PC-3 (cell line): ENCODE results near the gene NLGN1. TPM values are rescaled to one million over a fixed set of nuclear protein-coding genes. Genes with fewer than 3 reads are reported as not detected.

Experiments used
- ATAC-seq: fragments of 200-7000 bp; cut with Tn5 transposase; 2 replicates; pipeline ENCODE4 v1.9.1; 2020; ENCODE audit warnings: mild to moderate bottlenecking, moderate library complexity
- BruUV-seq: library from RNA; stranded (reverse); fragments of 400-500 nt; replicated peaks from 2 replicates; lab custom pipeline; 2021; lab: Mats Ljungman, UMichigan
- CTCF ChIA-PET: fragments of 300-600 bp; sonication (Branson Sonifier 250); formaldehyde crosslinking; loops from one replicate; lab custom pipeline; 2022; ENCODE audit warnings: antibody characterized with exemption; lab: Charles Lee
- POLR2A ChIA-PET: fragments of 300-600 bp; sonication (Branson Sonifier 250); formaldehyde crosslinking; loops from one replicate; lab custom pipeline; 2022; ENCODE audit warnings: antibody characterized with exemption; ENCODE audit not compliant: unreplicated experiment; lab: Charles Lee
- DNase-seq: peaks from one replicate; pipeline ENCODE4 v3.0.0-alpha.2; 2015
- H2AFZ ChIP-seq: fragments of 300-600 bp; sonication (generic); 2 replicates; pipeline ENCODE4 v1.6.0; 2016; ENCODE audit warnings: antibody characterized with exemption, low read length
- H3F3A ChIP-seq: fragments of 300-600 bp; sonication (generic); one replicate; pipeline ENCODE4 v1.6.0; 2017; ENCODE audit warnings: antibody characterized with exemption, low read length, control low read depth, mild to moderate bottlenecking; ENCODE audit not compliant: unreplicated experiment
- H3K27ac ChIP-seq: fragments of 300-600 bp; sonication (generic); 2 replicates; pipeline ENCODE4 v1.5.1; 2016; ENCODE audit warnings: mild to moderate bottlenecking, low read length
- H3K27me3 ChIP-seq: fragments of 300-600 bp; sonication (generic); 2 replicates; pipeline ENCODE4 v1.6.1; 2016; ENCODE audit warnings: low read length, mixed read lengths
- H3K36me3 ChIP-seq: fragments of 300-600 bp; sonication (generic); 2 replicates; pipeline ENCODE4 v1.6.1; 2016; ENCODE audit warnings: low read depth, mixed run types, low read length, mixed read lengths
- H3K4me1 ChIP-seq: fragments of 300-600 bp; sonication (generic); 2 replicates; pipeline ENCODE4 v1.5.1; 2016; ENCODE audit warnings: low read length; ENCODE audit not compliant: insufficient read depth
- H3K4me2 ChIP-seq: fragments of 300-600 bp; sonication (generic); 2 replicates; pipeline ENCODE4 v1.6.0; 2016; ENCODE audit warnings: low read length
- H3K4me3 ChIP-seq: fragments of 300-600 bp; sonication (generic); 2 replicates; pipeline ENCODE4 v1.5.1; 2016; ENCODE audit warnings: mild to moderate bottlenecking, low read length, mixed read lengths
- H3K79me2 ChIP-seq: fragments of 300-600 bp; sonication (generic); 2 replicates; pipeline ENCODE4 v1.6.1; 2017; ENCODE audit warnings: low read length, mixed read lengths
- H3K9ac ChIP-seq: fragments of 300-600 bp; sonication (generic); 2 replicates; pipeline ENCODE4 v1.6.0; 2016; ENCODE audit warnings: mild to moderate bottlenecking, low read length
- H3K9me2 ChIP-seq: fragments of 300-600 bp; sonication (generic); replicated peaks from 2 replicates; pipeline ENCODE4 v1.6.1; 2016; ENCODE audit warnings: mixed run types, low read length, mixed read lengths
- H3K9me3 ChIP-seq: fragments of 300-600 bp; sonication (generic); 2 replicates; pipeline ENCODE4 v1.6.1; 2016; ENCODE audit warnings: low read length, mixed read lengths
- H4K20me1 ChIP-seq: fragments of 300-600 bp; sonication (generic); 2 replicates; pipeline ENCODE4 v1.6.1; 2016; ENCODE audit warnings: low read length, mixed read lengths
- EZH2 ChIP-seq: fragments of 300-600 bp; sonication (generic); IDR thresholded peaks from one replicate; pipeline ENCODE4 v1.6.1; 2017; ENCODE audit warnings: antibody characterized with exemption, mild to moderate bottlenecking, low read length; ENCODE audit not compliant: unreplicated experiment
- EZH2phosphoT487 ChIP-seq: fragments of 300-600 bp; sonication (generic); IDR thresholded peaks from 2 replicates; pipeline ENCODE4 v1.6.1; 2018; ENCODE audit warnings: mild to moderate bottlenecking, antibody characterized with exemption, low read length, borderline replicate concordance
- intact Hi-C: fragments of 100-400 bp; cut with micrococcal nuclease; formaldehyde crosslinking; loops from 2 replicates; pipeline ENCODE4 v1.9.0; 2023
- total RNA-seq: library from RNA; depleted of rRNA; stranded (reverse); fragments of >200 nt; gene quantifications from 2 replicates; pipeline ENCODE4 v1.2.3, GENCODE V29; 2014
- TF ChIP-seq, protein P1 (sequence below): fragments of 300-600 bp; sonication (generic); conservative IDR thresholded peaks from 2 replicates; pipeline ENCODE4 v1.5.1; 2017; ENCODE audit warnings: antibody characterized with exemption, low read depth, mild to moderate bottlenecking, low read length

NLGN1 gene
- total RNA-seq, 1 experiment from 2014 or later: 0.77 TPM

DNA sequence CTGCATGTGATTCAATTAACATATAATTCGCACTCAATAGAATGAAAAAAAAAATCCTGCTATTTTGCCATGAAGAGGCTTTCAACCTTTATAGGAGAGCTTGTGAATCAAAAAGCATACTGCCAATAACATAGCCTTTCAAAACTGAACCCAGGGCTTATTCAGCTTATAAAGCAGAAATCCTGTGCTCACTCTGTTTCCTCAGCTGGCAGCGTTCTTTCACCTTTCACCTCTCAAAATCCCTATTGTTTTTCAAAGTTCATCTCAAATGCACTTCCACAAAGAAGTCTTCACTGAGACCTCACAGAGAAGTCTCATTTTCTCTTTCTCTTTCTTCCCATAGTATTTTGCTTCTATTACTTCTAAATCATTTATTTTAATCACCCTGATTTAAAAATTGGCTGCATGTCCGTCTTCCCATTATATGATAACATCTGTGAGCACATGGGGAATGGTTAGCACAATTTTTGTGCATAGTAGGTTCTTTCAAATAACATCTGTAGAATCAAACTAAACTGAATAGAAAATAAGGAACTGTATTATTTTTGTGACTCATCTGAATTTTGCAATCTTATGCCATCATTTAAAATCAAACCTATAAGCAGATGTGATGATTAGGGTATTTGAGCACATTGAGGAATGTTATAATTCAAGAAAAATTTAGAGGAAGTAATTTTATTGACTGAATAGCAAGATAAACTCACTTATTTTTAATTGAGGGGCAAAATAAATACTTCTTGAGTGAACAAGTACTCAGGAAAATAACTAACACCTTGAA, 373.4 kb downstream of the NLGN1 start:
- H3F3A ChIP-seq: no peaks in the 10 kb centered on the region
- no peaks in the 10 kb centered on the region for H4K20me1 ChIP-seq
- no peak overlapping the region for H3K27ac ChIP-seq
- DNase-seq (no peak), ATAC-seq (no peak)
- BruUV-seq: no TSS peak
- H3K79me2 ChIP-seq: no peaks in the 10 kb centered on the region
- no peaks in the 10 kb centered on the region for H3K36me3 ChIP-seq
- H3K4me3 ChIP-seq: no peak overlapping the region
- no peak overlapping the region for H3K4me2 ChIP-seq
- intact Hi-C loops: no loop called here
- ChIA-PET CTCF (no interaction called here), POLR2A (no interaction called here)
- H3K27me3 ChIP-seq: peaks cover 5% of the 10 kb centered on the region; the same call in 1 of the 2 replicates
- no peak overlapping the region for H3K9ac ChIP-seq
- no peaks in the 10 kb centered on the region for H3K9me2 ChIP-seq
- H3K4me1 ChIP-seq: no peaks in the 10 kb centered on the region
- no peaks in the 10 kb centered on the region for H3K9me3 ChIP-seq
- no peak for TF ChIP-seq EZH2
- TF ChIP-seq, protein P1, sequence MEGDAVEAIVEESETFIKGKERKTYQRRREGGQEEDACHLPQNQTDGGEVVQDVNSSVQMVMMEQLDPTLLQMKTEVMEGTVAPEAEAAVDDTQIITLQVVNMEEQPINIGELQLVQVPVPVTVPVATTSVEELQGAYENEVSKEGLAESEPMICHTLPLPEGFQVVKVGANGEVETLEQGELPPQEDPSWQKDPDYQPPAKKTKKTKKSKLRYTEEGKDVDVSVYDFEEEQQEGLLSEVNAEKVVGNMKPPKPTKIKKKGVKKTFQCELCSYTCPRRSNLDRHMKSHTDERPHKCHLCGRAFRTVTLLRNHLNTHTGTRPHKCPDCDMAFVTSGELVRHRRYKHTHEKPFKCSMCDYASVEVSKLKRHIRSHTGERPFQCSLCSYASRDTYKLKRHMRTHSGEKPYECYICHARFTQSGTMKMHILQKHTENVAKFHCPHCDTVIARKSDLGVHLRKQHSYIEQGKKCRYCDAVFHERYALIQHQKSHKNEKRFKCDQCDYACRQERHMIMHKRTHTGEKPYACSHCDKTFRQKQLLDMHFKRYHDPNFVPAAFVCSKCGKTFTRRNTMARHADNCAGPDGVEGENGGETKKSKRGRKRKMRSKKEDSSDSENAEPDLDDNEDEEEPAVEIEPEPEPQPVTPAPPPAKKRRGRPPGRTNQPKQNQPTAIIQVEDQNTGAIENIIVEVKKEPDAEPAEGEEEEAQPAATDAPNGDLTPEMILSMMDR: no peak
- no peak for TF ChIP-seq EZH2phosphoT487
- H2AFZ ChIP-seq: no peak overlapping the region

DNA sequence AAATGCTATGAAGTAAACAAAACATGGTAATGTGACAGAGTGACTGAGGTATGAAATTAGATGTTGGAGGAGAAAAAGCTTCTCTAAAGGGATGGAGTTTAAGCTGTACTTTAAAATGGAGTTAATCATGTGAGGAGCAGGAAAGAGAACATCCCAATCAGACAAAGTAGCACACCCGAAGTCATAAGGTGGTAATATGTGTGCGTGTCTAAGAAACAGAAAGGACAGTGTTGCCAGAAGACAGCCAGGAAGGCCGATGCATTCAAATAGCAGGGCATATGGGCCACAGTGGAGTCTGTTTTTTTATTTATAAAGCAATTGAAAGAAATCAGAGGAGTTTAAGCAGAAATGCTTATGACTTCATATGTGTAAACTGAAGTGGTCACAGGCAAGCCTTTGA, 376.3 kb downstream of the NLGN1 start:
- TF ChIP-seq EZH2 (no peak), EZH2phosphoT487 (no peak)
- TF ChIP-seq, protein P1: no peak
- no peak overlapping the region for H2AFZ ChIP-seq
- H3K9ac ChIP-seq: no peak overlapping the region
- no TSS peak for BruUV-seq
- no peak overlapping the region for H3K27ac ChIP-seq
- no peaks in the 10 kb centered on the region for H3K9me3 ChIP-seq
- intact Hi-C loops: no loop called here
- no peaks in the 10 kb centered on the region for H3K79me2 ChIP-seq
- no peak for DNase-seq
- no peaks in the 10 kb centered on the region for H3K36me3 ChIP-seq
- no peak overlapping the region for H3K4me3 ChIP-seq
- H3F3A ChIP-seq: no peaks in the 10 kb centered on the region
- no peak overlapping the region for H3K4me2 ChIP-seq
- H4K20me1 ChIP-seq: no peaks in the 10 kb centered on the region
- H3K9me2 ChIP-seq: no peaks in the 10 kb centered on the region
- ChIA-PET CTCF (no interaction called here), POLR2A (no interaction called here)
- H3K27me3 ChIP-seq: peaks cover 5% of the 10 kb centered on the region; the same call in 1 of the 2 replicates
- ATAC-seq: no peak
- no peaks in the 10 kb centered on the region for H3K4me1 ChIP-seq

DNA sequence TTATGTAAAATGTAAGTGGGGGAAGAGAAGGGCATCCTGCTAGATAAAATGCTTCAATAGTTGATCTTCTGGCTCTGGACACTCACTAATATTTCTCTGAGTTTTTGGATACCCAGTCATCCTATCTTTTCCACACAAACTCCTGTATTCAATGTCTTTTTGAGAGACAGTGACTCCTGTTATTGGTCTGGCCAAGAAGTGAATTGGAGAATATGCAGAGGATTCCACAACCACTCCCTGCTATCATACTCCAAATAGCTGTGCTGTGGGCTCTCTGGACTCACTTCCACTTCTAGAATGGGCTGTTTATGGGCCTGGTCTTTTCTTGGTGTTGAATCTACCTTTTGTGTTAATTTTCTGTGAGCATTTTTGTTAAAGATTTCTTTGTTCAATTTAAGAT, 376.8 kb downstream of the NLGN1 start:
- intact Hi-C loops: no loop called here
- Histone ChIP-seq H3K9me3 (no peaks in the 10 kb centered on the region), H3K36me3 (no peaks in the 10 kb centered on the region), H3K79me2 (no peaks in the 10 kb centered on the region), H3K27me3 (peaks cover 5% of the 10 kb centered on the region; the same call in 1 of the 2 replicates), H3K27ac (no peak overlapping the region), H3K9me2 (no peaks in the 10 kb centered on the region), H3F3A (no peaks in the 10 kb centered on the region), H2AFZ (no peak overlapping the region), H3K4me1 (no peaks in the 10 kb centered on the region), H3K4me3 (no peak overlapping the region), H3K4me2 (no peak overlapping the region), H3K9ac (no peak overlapping the region), H4K20me1 (no peaks in the 10 kb centered on the region)
- TF ChIP-seq EZH2phosphoT487 (no peak), EZH2 (no peak)
- TF ChIP-seq, protein P1: no peak
- no TSS peak for BruUV-seq
- ChIA-PET CTCF (no interaction called here), POLR2A (no interaction called here)
- no peak for DNase-seq
- ATAC-seq: no peak
